HepG2 (cell line): ENCODE measurements around the gene CYB5D1.

ENCODE experiments used
- MAX ChIP-seq: IDR thresholded peaks from 2 replicates; pipeline ENCODE4 v1.6.1; 2012; ENCODE audit warnings: inconsistent platforms
- PREB ChIP-seq: sonication (generic); formaldehyde crosslinking; IDR thresholded peaks from 2 replicates; pipeline ENCODE4 v1.4.0; 2020; ENCODE audit warnings: missing genetic modification reagents
- ZBTB33 ChIP-seq: sonication (generic); formaldehyde crosslinking; IDR thresholded peaks from 2 replicates; pipeline ENCODE4 v1.4.0; 2020; ENCODE audit warnings: missing genetic modification reagents
- ZFYVE20 ChIP-seq: sonication (generic); formaldehyde crosslinking; IDR thresholded peaks from 2 replicates; pipeline ENCODE4 v1.8.0; 2023; ENCODE audit warnings: low read depth, mild to moderate bottlenecking, moderate library complexity, missing genetic modification reagents, borderline replicate concordance
- ZNF24 ChIP-seq: fragments of 450-650 bp; IDR thresholded peaks from 2 replicates; pipeline ENCODE4 v1.6.1; 2017; ENCODE audit warnings: antibody characterized with exemption, mild to moderate bottlenecking
- ZNF746 ChIP-seq: sonication (generic); formaldehyde crosslinking; IDR thresholded peaks from 2 replicates; pipeline ENCODE4 v1.8.0; 2022; ENCODE audit warnings: mild to moderate bottlenecking, missing genetic modification reagents
- ZNF879 ChIP-seq: sonication (generic); formaldehyde crosslinking; IDR thresholded peaks from 2 replicates; pipeline ENCODE4 v1.8.1; 2023; ENCODE audit warnings: missing genetic modification reagents

GRCh38 chr17:7888184-7888920, 30.5 kb downstream of the CYB5D1 start, which contains the start of gene CHD3:
- TF ChIP-seq PREB (CRISPR knock-in tag) (no peak), ZNF746 (CRISPR knock-in tag) (no peak), MAX (no peak), ZNF879 (CRISPR knock-in tag) (no peak), ZBTB33 (CRISPR knock-in tag) (no peak), ZFYVE20 (CRISPR knock-in tag) (no peak), ZNF24 (no peak)
